Immature natural killer cell (primary cell): ENCODE data around the gene TRAPPC6A. TPM values are rescaled to one million over a fixed set of nuclear protein-coding genes. Genes with fewer than 3 reads are reported as not detected.

Experiments used
- DNase-seq, 3 donors: peaks; one replicate each; pipeline ENCODE4 v3.0.0; 2022; ENCODE audit warnings: mixed read lengths in 1 of 3
- H3K27ac Mint-ChIP-seq, 6 donors: one replicate each; pipeline ENCODE4 v1.8.0; 2020; ENCODE audit warnings: mixed read lengths in 6 of 6, mild to moderate bottlenecking in 5 of 6, inconsistent platforms in 4 of 6, moderate library complexity in 3 of 6
- H3K27me3 Mint-ChIP-seq, 3 donors: one replicate each; pipeline ENCODE4 v1.8.0; 2020 to 2021; ENCODE audit warnings: low read depth in 3 of 3, mild to moderate bottlenecking in 3 of 3, mixed read lengths in 3 of 3, moderate library complexity in 3 of 3, inconsistent platforms in 1 of 3
- H3K36me3 Mint-ChIP-seq, 3 donors: one replicate each; pipeline ENCODE4 v1.8.0; 2020; ENCODE audit warnings: mixed read lengths in 3 of 3, inconsistent platforms in 2 of 3, mild to moderate bottlenecking in 2 of 3
- H3K4me1 Mint-ChIP-seq, 2 donors: one replicate each; pipeline ENCODE4 v1.8.0; 2020; ENCODE audit warnings: inconsistent platforms in 2 of 2, mild to moderate bottlenecking in 2 of 2, mixed read lengths in 2 of 2, moderate library complexity in 1 of 2
- H3K4me3 Mint-ChIP-seq, 5 donors: one replicate each; pipeline ENCODE4 v1.8.0; 2020; ENCODE audit warnings: mild to moderate bottlenecking in 5 of 5, mixed read lengths in 5 of 5, inconsistent platforms in 3 of 5, moderate library complexity in 3 of 5
- H3K9me3 Mint-ChIP-seq, 6 donors: one replicate each; pipeline ENCODE4 v1.8.0; 2020; ENCODE audit warnings: mild to moderate bottlenecking in 6 of 6, mixed read lengths in 6 of 6, inconsistent platforms in 4 of 6, moderate library complexity in 3 of 6
- polyA plus RNA-seq, 3 donors: library from polyadenylated mRNA; unstranded; fragments of 300-500 nt; fragmentation: Illumina TruSeq; gene quantifications; one replicate each; pipeline ENCODE4 v1.2.3, GENCODE V29; 2021

TRAPPC6A gene
- polyA plus RNA-seq, 3 donors from 2014 or later = 132 to 193 (median 166) TPM

DNA sequence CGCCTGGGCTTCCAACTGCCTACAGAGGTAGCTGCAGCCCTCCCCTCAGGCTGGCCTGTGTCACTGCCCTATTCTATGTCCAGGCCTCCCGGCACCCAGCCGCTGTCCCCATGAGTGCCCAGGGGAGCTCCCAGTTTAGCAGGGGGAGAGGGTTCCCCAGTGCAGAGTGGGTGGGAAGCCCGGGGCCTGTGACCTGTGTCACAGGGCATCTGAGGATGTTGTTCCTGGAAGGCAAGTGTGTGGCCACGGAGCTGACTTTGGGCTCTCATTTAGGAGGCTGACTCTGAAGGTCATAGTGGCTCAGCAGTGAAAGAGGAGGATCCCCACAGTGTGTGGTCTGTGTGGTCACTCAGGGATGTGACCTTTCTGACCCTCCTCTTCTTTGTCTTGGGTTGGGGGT is 59.9 kb downstream of the TRAPPC6A start:
- Mint-ChIP-seq H3K27me3 (peaks cover 0 to 2% (median 0%) of the 10 kb centered on the region in 3 donors), H3K9me3 (no peaks in the 10 kb centered on the region), H3K27ac (peak overlapping the region in 4 of 6 donors; percentile 48 to 82 (median 75)), H3K36me3 (no peaks in the 10 kb centered on the region), H3K4me3 (peak overlapping the region in 2 of 5 donors; percentile 49 to 65), H3K4me1 (peaks cover 72 to 73% of the 10 kb centered on the region in 2 donors)
- DNase-seq = no peak

DNA sequence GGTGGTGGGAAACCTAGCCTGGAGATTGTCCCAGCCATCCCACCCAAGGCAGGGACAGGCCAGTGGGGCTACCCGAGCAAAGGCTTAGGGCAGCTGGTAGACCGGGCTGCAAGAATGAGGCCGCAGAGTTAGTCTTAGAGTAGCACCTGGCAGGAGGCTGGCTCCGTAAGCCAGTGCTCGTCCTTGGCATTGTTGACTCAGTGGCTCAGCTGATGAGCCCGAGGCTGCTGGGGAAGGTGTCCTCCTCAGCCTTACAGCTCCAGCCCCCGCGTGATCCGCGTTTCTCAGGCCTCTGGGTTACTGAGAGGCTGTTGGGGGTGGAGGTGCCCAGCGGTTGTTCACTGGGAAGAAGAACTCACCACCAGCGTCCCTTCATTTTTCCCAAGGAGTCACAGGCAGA is 60.4 kb downstream of the TRAPPC6A start:
- H3K27me3 Mint-ChIP-seq = peaks cover 0 to 2% (median 0%) of the 10 kb centered on the region in 3 donors
- peak overlapping the region in 3 of 6 donors; percentile 17 to 76 (median 48) for H3K27ac Mint-ChIP-seq
- H3K4me3 Mint-ChIP-seq = peak overlapping the region in 1 of 5 donors; percentile 10
- H3K36me3 Mint-ChIP-seq = no peaks in the 10 kb centered on the region
- DNase-seq = no peak
- H3K9me3 Mint-ChIP-seq = no peaks in the 10 kb centered on the region
- H3K4me1 Mint-ChIP-seq = peaks cover 72% of the 10 kb centered on the region in 2 donors

DNA sequence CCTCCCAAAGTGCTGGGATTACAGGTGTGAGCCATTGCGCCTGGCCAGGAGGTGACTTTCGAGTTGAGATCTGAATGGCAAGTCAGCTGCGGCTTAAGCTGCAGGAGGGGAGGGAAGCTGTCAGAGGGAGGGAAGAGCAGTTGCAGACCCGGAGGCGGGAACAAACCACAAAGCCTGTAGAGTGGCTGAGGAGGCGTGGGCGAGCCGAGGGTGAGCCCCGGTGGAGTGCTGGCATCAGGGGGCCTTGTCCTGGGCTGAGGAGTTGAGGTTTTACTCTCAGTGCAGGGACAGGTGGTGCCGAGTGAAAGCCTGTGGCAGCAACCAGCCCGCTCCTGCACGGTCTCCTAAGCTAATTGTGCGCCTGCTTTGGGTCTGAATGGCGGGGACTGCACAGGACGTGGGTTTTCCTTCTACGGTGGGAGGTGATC is 60.9 kb downstream of the TRAPPC6A start:
- peak overlapping the region in 5 of 6 donors; percentile 17 to 80 (median 43) for H3K27ac Mint-ChIP-seq
- peaks cover 67% of the 10 kb centered on the region in 2 donors for H3K4me1 Mint-ChIP-seq
- no peaks in the 10 kb centered on the region for H3K9me3 Mint-ChIP-seq
- H3K27me3 Mint-ChIP-seq = peaks cover 0 to 2% (median 0%) of the 10 kb centered on the region in 3 donors
- H3K4me3 Mint-ChIP-seq = peak overlapping the region in 4 of 5 donors; percentile 33 to 60 (median 44)
- H3K36me3 Mint-ChIP-seq = no peaks in the 10 kb centered on the region
- DNase-seq = peak in 2 of 3 donors; percentile 13

DNA sequence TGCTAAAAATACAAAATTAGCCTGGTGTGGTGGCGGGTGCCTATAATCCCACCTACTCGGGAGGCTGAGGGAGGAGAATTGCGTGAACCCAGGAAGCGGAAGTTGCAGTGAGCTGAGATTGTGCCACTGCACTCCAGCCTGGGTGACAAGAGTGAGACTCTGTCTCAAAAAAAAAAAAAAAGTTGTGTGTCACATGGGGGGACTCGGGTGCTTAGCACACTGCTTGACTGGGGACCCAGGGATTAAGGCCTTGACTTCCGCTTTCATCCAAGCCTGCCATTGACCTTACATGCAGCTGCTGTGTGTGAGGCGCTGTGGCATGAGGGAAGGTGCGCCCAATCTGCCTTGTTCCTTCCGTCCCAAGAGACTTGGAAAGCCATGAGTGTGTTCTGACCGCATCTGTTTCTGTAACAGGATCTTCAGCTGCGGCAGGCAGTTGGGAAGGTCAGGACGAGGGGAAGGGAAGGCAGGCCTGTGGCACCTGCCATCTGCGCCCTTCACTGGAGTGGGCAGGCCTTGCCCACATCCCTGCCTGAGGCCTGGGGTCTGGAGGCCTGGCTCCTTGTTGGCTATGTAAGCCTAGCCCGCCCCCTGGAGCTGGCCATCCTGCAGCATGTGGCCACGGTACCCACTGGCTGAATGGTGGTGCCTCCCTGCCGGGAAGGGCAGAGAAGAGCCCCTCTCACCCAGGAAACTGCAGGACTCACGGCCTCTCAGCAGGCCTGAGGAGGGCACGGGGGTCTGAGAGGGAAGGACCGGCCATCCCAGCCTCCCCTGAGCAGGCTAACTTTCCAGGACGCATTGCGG is 62.0 kb downstream of the TRAPPC6A start:
- DNase-seq = no peak
- no peak overlapping the region for H3K27ac Mint-ChIP-seq
- peak overlapping the region in 1 of 5 donors; percentile 60 for H3K4me3 Mint-ChIP-seq
- H3K36me3 Mint-ChIP-seq = no peaks in the 10 kb centered on the region
- H3K27me3 Mint-ChIP-seq = peaks cover 0 to 2% (median 0%) of the 10 kb centered on the region in 3 donors
- H3K4me1 Mint-ChIP-seq = peaks cover 55% of the 10 kb centered on the region in 2 donors
- no peaks in the 10 kb centered on the region for H3K9me3 Mint-ChIP-seq

DNA sequence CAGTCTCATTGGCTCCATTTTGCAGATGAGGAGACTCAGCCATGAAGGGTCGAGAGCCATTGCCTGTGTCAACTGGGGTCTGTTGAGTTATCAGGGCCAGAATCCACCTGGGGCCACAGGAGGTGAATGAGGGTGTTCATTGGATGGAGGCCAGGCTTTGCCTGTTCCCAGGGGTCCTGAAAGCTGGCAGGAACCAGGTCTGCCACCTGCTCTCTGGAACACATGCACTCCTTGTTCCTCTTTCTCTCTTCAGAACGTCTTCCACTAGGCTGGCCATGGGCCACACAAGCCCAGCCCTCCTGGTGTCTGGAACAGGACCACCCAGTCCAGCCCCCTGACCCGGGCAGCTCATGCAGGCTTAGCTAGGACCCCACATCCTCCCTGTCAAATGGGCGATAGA is 63.9 kb downstream of the TRAPPC6A start:
- Mint-ChIP-seq H3K4me3 (no peak overlapping the region), H3K9me3 (no peaks in the 10 kb centered on the region), H3K27ac (no peak overlapping the region), H3K36me3 (no peaks in the 10 kb centered on the region), H3K27me3 (peaks cover 0 to 2% (median 0%) of the 10 kb centered on the region in 3 donors), H3K4me1 (peaks cover 40 to 43% of the 10 kb centered on the region in 2 donors)
- no peak for DNase-seq

DNA sequence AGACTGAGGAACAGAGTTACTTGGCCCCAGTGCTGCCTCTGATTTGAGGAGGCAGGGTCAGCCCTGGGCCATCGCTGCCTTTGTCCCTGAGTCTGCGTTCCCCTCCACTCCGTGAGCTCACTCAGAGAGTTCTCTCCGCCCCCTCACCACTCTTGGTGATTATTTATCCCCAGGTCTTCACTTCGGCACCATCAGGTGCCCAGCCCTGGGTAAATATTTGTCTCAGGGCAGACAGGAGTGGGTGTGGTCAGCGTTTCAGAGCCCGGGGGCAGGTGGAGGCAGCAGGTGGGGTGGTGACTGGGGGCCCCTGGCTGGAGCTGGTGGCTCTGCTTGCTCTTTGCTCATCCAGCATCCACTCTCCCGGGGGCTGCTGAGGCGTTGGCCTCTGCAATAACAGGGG is 64.4 kb downstream of the TRAPPC6A start:
- no peaks in the 10 kb centered on the region for H3K36me3 Mint-ChIP-seq
- peaks cover 35 to 41% of the 10 kb centered on the region in 2 donors for H3K4me1 Mint-ChIP-seq
- no peaks in the 10 kb centered on the region for H3K9me3 Mint-ChIP-seq
- peaks cover 0 to 2% (median under 1%) of the 10 kb centered on the region in 3 donors for H3K27me3 Mint-ChIP-seq
- no peak for DNase-seq
- no peak overlapping the region for H3K27ac Mint-ChIP-seq
- H3K4me3 Mint-ChIP-seq = no peak overlapping the region

Other genes starting within 250 kb of the TRAPPC6A start
- not detected for gene APOC4, start 236.0 kb downstream of the TRAPPC6A start, polyA plus RNA-seq
- gene APOC2, start 232.2 kb downstream of the TRAPPC6A start, polyA plus RNA-seq = 1 to 10 TPM in 1 of 3 donors, not detected in 2; 1.4 TPM
- gene CLPTM1, start 222.9 kb downstream of the TRAPPC6A start, polyA plus RNA-seq = 10 to 100 TPM; 20.8 to 33.1 (median 21.2) TPM
- gene RELB, start 176.8 kb downstream of the TRAPPC6A start, polyA plus RNA-seq = 10 to 100 TPM in 1 of 3 donors, 1 to 10 TPM in 2; 6.0 to 15.4 (median 7.1) TPM
- 1 to 10 TPM; 2.7 to 9.0 (median 2.9) TPM for gene CLASRP, start 139.2 kb downstream of the TRAPPC6A start, polyA plus RNA-seq
- gene ZNF296, start 101.8 kb downstream of the TRAPPC6A start, polyA plus RNA-seq = 10 to 100 TPM in 2 of 3 donors, 1 to 10 TPM in 1; 4.0 to 25.6 (median 12.4) TPM
- 100 to 1,000 TPM; 120 to 130 (median 123) TPM for gene GEMIN7, start 99.0 kb downstream of the TRAPPC6A start, polyA plus RNA-seq
- 1 to 10 TPM in 1 of 3 donors, under 1 TPM in 1, not detected in 1; 0.37 to 1.1 TPM for gene PPP1R37, start 85.1 kb downstream of the TRAPPC6A start, polyA plus RNA-seq
- gene NKPD1, start 17.3 kb downstream of the TRAPPC6A start, polyA plus RNA-seq = under 1 TPM in 2 of 3 donors, not detected in 1; 0.18 to 0.43 TPM
- 10 to 100 TPM in 1 of 3 donors, 1 to 10 TPM in 2; 2.9 to 22.4 (median 8.5) TPM for gene BLOC1S3, start 547 bp upstream of the TRAPPC6A start, polyA plus RNA-seq
- not detected for gene EXOC3L2, start 67.2 kb upstream of the TRAPPC6A start, polyA plus RNA-seq
- gene MARK4, start 73.0 kb upstream of the TRAPPC6A start, polyA plus RNA-seq = 1 to 10 TPM in 1 of 3 donors, not detected in 2; 1.6 TPM
- not detected for gene CKM, start 144.6 kb upstream of the TRAPPC6A start, polyA plus RNA-seq
- gene KLC3, start 162.5 kb upstream of the TRAPPC6A start, polyA plus RNA-seq = not detected
- 1 to 10 TPM; 2.4 to 8.7 (median 3.1) TPM for gene ERCC2, start 192.3 kb upstream of the TRAPPC6A start, polyA plus RNA-seq
- under 1 TPM in 2 of 3 donors, not detected in 1; 0.08 to 0.84 TPM for gene PPP1R13L, start 226.8 kb upstream of the TRAPPC6A start, polyA plus RNA-seq
- gene POLR1G, start 228.4 kb upstream of the TRAPPC6A start, polyA plus RNA-seq = 1 to 10 TPM in 1 of 3 donors, under 1 TPM in 2; 0.43 to 2.3 (median 0.77) TPM
- 10 to 100 TPM; 50.8 to 62.2 (median 54.5) TPM for gene ERCC1, start 245.7 kb upstream of the TRAPPC6A start, polyA plus RNA-seq